ENCODE measurements around the gene ITPR3.

DNA sequence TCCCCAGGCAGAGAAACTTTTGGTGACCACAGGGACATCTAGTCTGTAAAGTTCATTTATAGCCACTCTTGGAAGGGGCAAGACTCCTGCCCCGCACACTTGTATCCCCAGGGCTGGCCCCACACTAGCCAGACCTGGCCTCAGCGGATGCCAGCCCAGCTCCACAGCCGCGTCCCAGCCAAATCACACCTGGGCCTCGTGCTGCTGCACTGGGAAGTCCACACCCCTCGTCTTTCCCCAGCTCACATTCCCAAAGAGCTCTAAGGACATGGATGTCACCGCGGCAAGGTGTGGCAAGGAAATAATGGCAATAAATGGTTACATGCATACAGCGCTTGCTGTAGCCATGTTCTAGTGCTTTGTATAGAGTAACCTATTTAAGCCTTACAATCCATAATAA is 117.0 kb downstream of the ITPR3 start:
- TF ChIP-seq, protein P1, sequence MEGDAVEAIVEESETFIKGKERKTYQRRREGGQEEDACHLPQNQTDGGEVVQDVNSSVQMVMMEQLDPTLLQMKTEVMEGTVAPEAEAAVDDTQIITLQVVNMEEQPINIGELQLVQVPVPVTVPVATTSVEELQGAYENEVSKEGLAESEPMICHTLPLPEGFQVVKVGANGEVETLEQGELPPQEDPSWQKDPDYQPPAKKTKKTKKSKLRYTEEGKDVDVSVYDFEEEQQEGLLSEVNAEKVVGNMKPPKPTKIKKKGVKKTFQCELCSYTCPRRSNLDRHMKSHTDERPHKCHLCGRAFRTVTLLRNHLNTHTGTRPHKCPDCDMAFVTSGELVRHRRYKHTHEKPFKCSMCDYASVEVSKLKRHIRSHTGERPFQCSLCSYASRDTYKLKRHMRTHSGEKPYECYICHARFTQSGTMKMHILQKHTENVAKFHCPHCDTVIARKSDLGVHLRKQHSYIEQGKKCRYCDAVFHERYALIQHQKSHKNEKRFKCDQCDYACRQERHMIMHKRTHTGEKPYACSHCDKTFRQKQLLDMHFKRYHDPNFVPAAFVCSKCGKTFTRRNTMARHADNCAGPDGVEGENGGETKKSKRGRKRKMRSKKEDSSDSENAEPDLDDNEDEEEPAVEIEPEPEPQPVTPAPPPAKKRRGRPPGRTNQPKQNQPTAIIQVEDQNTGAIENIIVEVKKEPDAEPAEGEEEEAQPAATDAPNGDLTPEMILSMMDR (conservative IDR thresholded peaks at IDR 0.05; ENCODE audit: low read length), result no peak
- TF ChIP-seq EZH2phosphoT487 (IDR thresholded peaks at IDR 0.05; ENCODE audit: borderline replicate concordance), result no peak
